Measurements from ENCODE around the gene CLINT1.

The CLINT1 gene

GRCh38 chr5:157816682-157817386, 42.1 kb downstream of the CLINT1 start:
- Histone ChIP-seq H3K9me3 (replicated peaks in 1 of 2; ENCODE audit: control insufficient read depth in 2 of 2, insufficient read depth in 1 of 2, low read depth in 1 of 2, low read length in 2 of 2) (no peaks in the 10 kb centered on the region), H2BK5ac (ENCODE audit: low read length) (no peak overlapping the region), H3K4ac (ENCODE audit: low read length) (no peak overlapping the region), H2BK15ac (ENCODE audit: low read length) (no peak overlapping the region), H3K4me2 (ENCODE audit: insufficient read depth, low read length, poor library complexity, severe bottlenecking) (no peak overlapping the region), H3K14ac (ENCODE audit: low read length) (no peak overlapping the region), H3K4me1 (ENCODE audit: control insufficient read depth in 2 of 2, insufficient read depth in 1 of 2, low read depth in 1 of 2, low read length in 2 of 2) (peaks cover 2 to 6% of the 10 kb centered on the region in 2 donors), H2BK120ac (ENCODE audit: low read depth, low read length) (no peak overlapping the region), H3K23ac (ENCODE audit: low read depth, low read length, poor library complexity) (no peak overlapping the region), H2AFZ (ENCODE audit: low read length) (no peak overlapping the region), H2BK12ac (ENCODE audit: low read length) (no peak overlapping the region), H3K27me3 (ENCODE audit: control insufficient read depth in 3 of 3, insufficient read depth in 3 of 3, low read depth in 1 of 3, low read length in 3 of 3) (no peaks in the 10 kb centered on the region), H2AK5ac (ENCODE audit: low read depth, low read length) (no peak overlapping the region), H3K36me3 (replicated peaks in 1 of 2; ENCODE audit: control insufficient read depth in 2 of 2, insufficient read depth in 2 of 2, low read length in 2 of 2) (peaks cover 6 to 49% of the 10 kb centered on the region in 2 donors), H3K27ac (replicated peaks; ENCODE audit: low read length) (no peak overlapping the region), H4K8ac (ENCODE audit: low read depth, low read length) (no peak overlapping the region), H4K91ac (ENCODE audit: low read depth, low read length, poor library complexity) (no peak overlapping the region), H3K9ac (ENCODE audit: low read depth, low read length, poor library complexity) (no peak overlapping the region), H3K4me3 (ENCODE audit: low read length in 2 of 2) (no peak overlapping the region), H3K79me1 (ENCODE audit: low read depth, low read length) (no peaks in the 10 kb centered on the region), H3K18ac (ENCODE audit: low read length) (no peak overlapping the region)
- WGBS, 2 donors (ENCODE audit: extremely low coverage in 2 of 2, insufficient read length in 2 of 2, insufficient replicate concordance in 1 of 2): no CpG with 5 or more reads among the region's 1 CpG
- no peak for DNase-seq (ENCODE audit: low spot score)

DNA sequence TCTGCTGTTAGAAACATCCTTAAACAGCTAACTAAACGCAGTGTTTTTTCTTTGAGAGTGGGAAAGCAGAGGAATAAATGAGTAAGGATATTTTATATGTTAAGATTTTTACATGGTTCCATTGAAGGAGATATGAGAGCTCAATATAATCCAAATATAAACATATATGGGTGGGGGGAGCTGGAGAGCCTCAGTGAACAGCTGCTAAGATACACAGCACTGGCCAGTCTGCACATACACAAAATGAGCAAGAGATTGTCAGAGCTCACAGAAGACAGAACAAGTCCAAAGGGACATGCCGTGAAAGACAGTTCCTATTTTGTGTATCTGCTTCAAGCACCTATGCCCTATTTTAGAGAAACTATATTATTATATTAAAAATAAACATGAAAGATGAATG, 46.9 kb downstream of the CLINT1 start:
- Histone ChIP-seq H3K9me3 (replicated peaks in 1 of 2; ENCODE audit: control insufficient read depth in 2 of 2, insufficient read depth in 1 of 2, low read depth in 1 of 2, low read length in 2 of 2) (no peaks in the 10 kb centered on the region), H4K8ac (ENCODE audit: low read depth, low read length) (no peak overlapping the region), H2BK15ac (ENCODE audit: low read length) (no peak overlapping the region), H2BK12ac (ENCODE audit: low read length) (no peak overlapping the region), H3K36me3 (replicated peaks in 1 of 2; ENCODE audit: control insufficient read depth in 2 of 2, insufficient read depth in 2 of 2, low read length in 2 of 2) (peaks cover 8 to 86% of the 10 kb centered on the region in 2 donors), H2AK5ac (ENCODE audit: low read depth, low read length) (no peak overlapping the region), H3K4me1 (ENCODE audit: control insufficient read depth in 2 of 2, insufficient read depth in 1 of 2, low read depth in 1 of 2, low read length in 2 of 2) (no peaks in the 10 kb centered on the region), H3K4ac (ENCODE audit: low read length) (no peak overlapping the region), H3K27me3 (ENCODE audit: control insufficient read depth in 3 of 3, insufficient read depth in 3 of 3, low read depth in 1 of 3, low read length in 3 of 3) (no peaks in the 10 kb centered on the region), H3K23ac (ENCODE audit: low read depth, low read length, poor library complexity) (no peak overlapping the region), H3K9ac (ENCODE audit: low read depth, low read length, poor library complexity) (no peak overlapping the region), H4K91ac (ENCODE audit: low read depth, low read length, poor library complexity) (no peak overlapping the region), H3K14ac (ENCODE audit: low read length) (no peak overlapping the region), H2BK120ac (ENCODE audit: low read depth, low read length) (no peak overlapping the region), H3K27ac (replicated peaks; ENCODE audit: low read length) (no peak overlapping the region), H3K4me2 (ENCODE audit: insufficient read depth, low read length, poor library complexity, severe bottlenecking) (no peak overlapping the region), H2AFZ (ENCODE audit: low read length) (no peak overlapping the region), H3K18ac (ENCODE audit: low read length) (no peak overlapping the region), H3K79me1 (ENCODE audit: low read depth, low read length) (no peaks in the 10 kb centered on the region), H2BK5ac (ENCODE audit: low read length) (no peak overlapping the region), H3K4me3 (ENCODE audit: low read length in 2 of 2) (no peak overlapping the region)
- DNase-seq (ENCODE audit: low spot score): no peak
- no CpG with 5 or more reads among the region's 2 CpGs for WGBS, 2 donors (ENCODE audit: extremely low coverage in 2 of 2, insufficient read length in 2 of 2, insufficient replicate concordance in 1 of 2)

DNA sequence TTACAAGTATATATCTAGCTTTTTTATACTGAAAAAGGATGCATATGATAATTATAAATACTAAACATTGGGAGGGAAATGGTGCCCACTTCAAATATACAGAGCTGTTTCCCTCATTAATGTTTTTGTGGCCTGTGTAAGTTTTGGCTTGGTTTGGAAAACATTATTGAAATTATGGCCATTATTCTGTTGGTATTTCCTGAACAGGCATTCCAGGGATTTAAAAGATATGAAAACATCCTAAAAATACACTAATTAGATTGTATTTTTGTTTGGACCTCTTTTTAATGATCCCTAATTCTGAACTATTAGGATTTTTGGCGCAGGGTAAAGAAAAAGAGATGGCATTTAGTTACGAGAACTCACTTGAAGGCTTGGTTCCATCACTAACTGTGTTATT, 50.9 kb downstream of the CLINT1 start:
- no peak overlapping the region for H4K8ac ChIP-seq (ENCODE audit: low read depth, low read length)
- H3K4ac ChIP-seq (ENCODE audit: low read length): no peak overlapping the region
- H4K91ac ChIP-seq (ENCODE audit: low read depth, low read length, poor library complexity): no peak overlapping the region
- no peak overlapping the region for H2BK120ac ChIP-seq (ENCODE audit: low read depth, low read length)
- H3K18ac ChIP-seq (ENCODE audit: low read length): no peak overlapping the region
- no peak overlapping the region for H2AK5ac ChIP-seq (ENCODE audit: low read depth, low read length)
- no peaks in the 10 kb centered on the region for H3K9me3 ChIP-seq (replicated peaks in 1 of 2; ENCODE audit: control insufficient read depth in 2 of 2, insufficient read depth in 1 of 2, low read depth in 1 of 2, low read length in 2 of 2)
- no peak overlapping the region for H2AFZ ChIP-seq (ENCODE audit: low read length)
- no peak overlapping the region for H2BK5ac ChIP-seq (ENCODE audit: low read length)
- H2BK12ac ChIP-seq (ENCODE audit: low read length): no peak overlapping the region
- no CpG with 5 or more reads among the region's 2 CpGs for WGBS, 2 donors (ENCODE audit: extremely low coverage in 2 of 2, insufficient read length in 2 of 2, insufficient replicate concordance in 1 of 2)
- no peak overlapping the region for H3K27ac ChIP-seq (replicated peaks; ENCODE audit: low read length)
- H3K36me3 ChIP-seq (replicated peaks in 1 of 2; ENCODE audit: control insufficient read depth in 2 of 2, insufficient read depth in 2 of 2, low read length in 2 of 2): peaks cover 9 to 89% of the 10 kb centered on the region in 2 donors
- H3K9ac ChIP-seq (ENCODE audit: low read depth, low read length, poor library complexity): no peak overlapping the region
- no peak overlapping the region for H3K14ac ChIP-seq (ENCODE audit: low read length)
- no peak overlapping the region for H3K23ac ChIP-seq (ENCODE audit: low read depth, low read length, poor library complexity)
- no peaks in the 10 kb centered on the region for H3K27me3 ChIP-seq (ENCODE audit: control insufficient read depth in 3 of 3, insufficient read depth in 3 of 3, low read depth in 1 of 3, low read length in 3 of 3)
- H3K4me2 ChIP-seq (ENCODE audit: insufficient read depth, low read length, poor library complexity, severe bottlenecking): no peak overlapping the region
- H3K4me3 ChIP-seq (ENCODE audit: low read length in 2 of 2): no peak overlapping the region
- H3K79me1 ChIP-seq (ENCODE audit: low read depth, low read length): no peaks in the 10 kb centered on the region
- H2BK15ac ChIP-seq (ENCODE audit: low read length): no peak overlapping the region
- no peaks in the 10 kb centered on the region for H3K4me1 ChIP-seq (ENCODE audit: control insufficient read depth in 2 of 2, insufficient read depth in 1 of 2, low read depth in 1 of 2, low read length in 2 of 2)
- DNase-seq (ENCODE audit: low spot score): no peak

DNA sequence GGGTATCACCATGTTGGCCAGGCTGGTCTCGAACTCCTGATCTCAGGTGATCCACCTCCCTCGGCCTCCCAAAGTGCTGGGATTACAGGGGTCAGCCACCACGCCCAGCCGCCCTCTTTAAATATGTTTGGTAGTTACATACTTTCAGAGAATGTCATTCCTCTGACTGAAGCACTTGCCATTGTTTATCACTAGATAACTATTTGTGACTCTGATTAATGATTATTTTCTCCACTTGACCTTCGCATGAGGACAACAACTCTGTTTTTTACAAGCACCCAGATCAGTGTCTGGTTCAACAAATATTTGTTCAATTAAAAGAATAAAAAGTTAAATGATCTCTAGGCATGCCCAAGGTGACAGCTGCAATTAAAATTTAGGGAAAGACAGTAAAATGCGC, 56.2 kb downstream of the CLINT1 start:
- Histone ChIP-seq H4K91ac (ENCODE audit: low read depth, low read length, poor library complexity) (no peak overlapping the region), H3K4me1 (ENCODE audit: control insufficient read depth in 2 of 2, insufficient read depth in 1 of 2, low read depth in 1 of 2, low read length in 2 of 2) (no peaks in the 10 kb centered on the region), H3K4ac (ENCODE audit: low read length) (no peak overlapping the region), H2BK120ac (ENCODE audit: low read depth, low read length) (no peak overlapping the region), H2BK15ac (ENCODE audit: low read length) (no peak overlapping the region), H2BK5ac (ENCODE audit: low read length) (no peak overlapping the region), H3K27ac (replicated peaks; ENCODE audit: low read length) (no peak overlapping the region), H3K9ac (ENCODE audit: low read depth, low read length, poor library complexity) (no peak overlapping the region), H3K9me3 (replicated peaks in 1 of 2; ENCODE audit: control insufficient read depth in 2 of 2, insufficient read depth in 1 of 2, low read depth in 1 of 2, low read length in 2 of 2) (no peaks in the 10 kb centered on the region), H3K18ac (ENCODE audit: low read length) (no peak overlapping the region), H3K23ac (ENCODE audit: low read depth, low read length, poor library complexity) (no peak overlapping the region), H2BK12ac (ENCODE audit: low read length) (no peak overlapping the region), H4K8ac (ENCODE audit: low read depth, low read length) (no peak overlapping the region), H3K79me1 (ENCODE audit: low read depth, low read length) (no peaks in the 10 kb centered on the region), H2AFZ (ENCODE audit: low read length) (no peak overlapping the region), H3K36me3 (replicated peaks in 1 of 2; ENCODE audit: control insufficient read depth in 2 of 2, insufficient read depth in 2 of 2, low read length in 2 of 2) (peaks cover 5 to 74% of the 10 kb centered on the region in 2 donors), H3K27me3 (ENCODE audit: control insufficient read depth in 3 of 3, insufficient read depth in 3 of 3, low read depth in 1 of 3, low read length in 3 of 3) (no peaks in the 10 kb centered on the region), H3K4me2 (ENCODE audit: insufficient read depth, low read length, poor library complexity, severe bottlenecking) (no peak overlapping the region), H3K14ac (ENCODE audit: low read length) (no peak overlapping the region), H3K4me3 (ENCODE audit: low read length in 2 of 2) (no peak overlapping the region), H2AK5ac (ENCODE audit: low read depth, low read length) (no peak overlapping the region)
- DNase-seq (ENCODE audit: low spot score): no peak
- no CpG with 5 or more reads among the region's 6 CpGs for WGBS, 2 donors (ENCODE audit: extremely low coverage in 2 of 2, insufficient read length in 2 of 2, insufficient replicate concordance in 1 of 2)

Data from neuronal stem cell (in vitro differentiated cells).